ENCODE measurements around the gene BICD1.

The BICD1 gene

GRCh38 chr12:32285489-32285888 is 178.8 kb downstream of the BICD1 start:
- no peak for DNase-seq

DNA sequence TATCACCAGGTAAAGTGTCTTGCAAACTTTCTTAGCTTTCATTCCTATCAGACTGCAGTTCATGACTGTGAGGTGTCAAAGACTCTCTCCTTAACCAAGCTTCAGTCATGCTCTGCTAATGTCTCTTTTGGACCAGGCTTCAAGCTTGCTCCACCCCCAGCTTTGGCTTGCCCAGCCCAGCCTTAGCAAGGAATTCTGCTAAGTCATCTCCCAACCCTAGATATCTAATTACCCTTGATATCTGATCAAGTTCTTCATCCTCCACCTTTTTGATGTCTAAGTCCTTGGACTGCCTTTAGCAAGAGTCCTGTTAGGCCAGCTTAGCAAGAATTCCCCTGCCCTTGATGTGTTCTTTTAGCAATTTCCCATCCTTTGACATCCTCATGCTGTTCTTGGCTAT is 183.8 kb downstream of the BICD1 start:
- no peak for DNase-seq

DNA sequence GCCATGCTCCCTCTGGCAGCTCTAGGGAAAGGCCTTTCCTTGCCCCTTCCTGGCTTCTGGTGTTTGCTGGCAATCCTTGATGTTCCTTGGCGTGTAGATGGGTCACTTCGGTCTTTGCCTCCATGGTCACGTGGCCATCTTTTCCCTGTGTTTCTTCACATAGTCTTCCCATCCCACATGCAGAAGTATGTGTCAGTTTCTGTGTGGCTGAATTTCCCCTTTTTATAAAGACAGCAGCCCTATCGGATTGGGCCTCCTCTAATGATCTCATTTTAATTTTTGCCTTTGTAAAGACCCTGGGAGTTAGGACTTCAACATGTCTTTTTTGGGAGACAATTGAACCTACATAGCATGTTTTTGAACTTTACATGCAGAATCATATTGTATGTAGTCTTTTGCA is 185.5 kb downstream of the BICD1 start:
- DNase-seq, result no peak

DNA sequence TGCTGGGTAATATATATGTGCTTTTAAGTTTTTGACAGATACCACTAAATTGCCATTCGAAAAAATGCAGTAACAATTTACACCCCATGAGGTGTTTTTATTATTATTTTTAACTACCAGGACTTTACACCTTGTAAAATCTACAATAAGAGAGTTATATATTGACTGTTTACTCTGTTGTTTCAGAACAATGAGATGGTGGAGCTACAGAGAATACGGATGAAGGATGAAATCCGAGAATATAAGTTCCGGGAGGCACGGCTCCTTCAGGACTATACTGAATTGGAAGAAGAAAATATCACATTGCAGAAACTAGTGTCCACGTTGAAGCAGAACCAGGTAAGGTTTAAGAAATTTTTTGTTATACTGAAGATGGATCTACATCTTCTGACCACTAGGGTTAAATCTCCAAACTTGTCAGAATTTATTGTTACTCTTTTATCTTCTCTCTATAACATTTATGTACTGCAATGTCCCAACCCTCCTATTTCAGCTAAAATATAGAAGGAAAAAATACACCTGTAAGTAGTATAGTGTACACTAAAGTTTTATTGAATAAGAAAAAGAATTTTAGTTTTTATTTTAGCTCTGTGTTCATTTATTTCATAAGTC is 187.3 kb downstream of the BICD1 start:
- no peak for DNase-seq

DNA sequence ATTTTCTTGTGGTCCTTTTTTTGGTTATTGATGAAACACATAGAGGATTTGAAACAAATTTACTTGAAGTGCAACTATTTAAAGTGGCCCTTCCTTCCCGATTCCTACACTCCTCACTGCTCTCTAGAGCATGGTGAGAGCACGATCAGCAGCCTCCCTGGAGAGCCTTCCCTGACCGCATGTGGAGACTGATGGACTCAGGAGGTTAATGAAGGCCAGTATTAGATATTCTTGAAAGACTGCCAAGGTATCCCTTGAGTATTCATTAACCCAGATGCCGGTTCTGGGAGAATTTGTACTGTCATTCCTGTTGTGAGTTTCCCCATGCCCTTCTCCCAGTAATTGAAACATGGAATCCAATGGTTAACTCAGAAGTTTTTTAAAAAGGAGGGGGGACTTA is 189.9 kb downstream of the BICD1 start:
- no peak for DNase-seq

DNA sequence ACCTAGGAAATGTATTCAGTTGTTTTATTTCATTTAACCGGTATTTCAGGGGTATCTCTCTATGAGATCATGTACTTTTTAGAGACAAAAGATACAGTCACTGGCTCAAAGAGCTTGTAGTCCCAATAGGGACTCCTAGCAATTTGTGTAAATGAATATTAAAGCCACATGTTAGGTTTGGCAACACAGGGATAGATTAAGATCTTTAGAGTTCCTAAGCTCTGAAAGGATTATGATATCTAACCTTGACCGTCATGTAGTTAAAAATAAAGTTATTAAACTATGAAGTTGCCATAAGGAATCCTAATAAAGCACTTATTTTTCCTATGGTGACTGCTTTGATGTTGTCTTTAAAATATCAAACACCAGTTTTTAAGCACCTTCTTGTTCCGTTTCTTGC is 192.3 kb downstream of the BICD1 start:
- DNase-seq, result no peak

- no peak for DNase-seq
Measured at GRCh38 chr12:32301216-32301615, 194.6 kb downstream of the BICD1 start.

- peak in 1 of 2 donors; percentile 8 for DNase-seq
Measured at GRCh38 chr12:32302218-32303173, 195.8 kb downstream of the BICD1 start.

DNA sequence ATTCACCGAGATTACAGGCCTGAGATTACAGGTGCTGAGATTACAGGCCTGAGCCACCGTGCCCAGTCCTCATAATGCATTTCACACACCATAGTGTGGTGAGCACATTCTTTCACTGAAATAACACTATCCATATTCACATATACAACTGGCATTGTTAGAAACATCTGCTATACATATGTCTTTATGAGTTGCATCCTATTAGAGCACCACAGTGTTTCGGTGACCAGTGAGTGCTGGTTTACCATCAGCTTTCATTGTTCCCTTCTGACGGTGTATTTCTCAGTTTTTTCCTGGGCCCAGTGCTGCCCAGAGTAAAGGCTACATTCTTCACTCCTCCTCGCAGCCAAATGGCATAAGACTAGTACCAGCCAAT is 196.5 kb downstream of the BICD1 start:
- no peak for DNase-seq

DNA sequence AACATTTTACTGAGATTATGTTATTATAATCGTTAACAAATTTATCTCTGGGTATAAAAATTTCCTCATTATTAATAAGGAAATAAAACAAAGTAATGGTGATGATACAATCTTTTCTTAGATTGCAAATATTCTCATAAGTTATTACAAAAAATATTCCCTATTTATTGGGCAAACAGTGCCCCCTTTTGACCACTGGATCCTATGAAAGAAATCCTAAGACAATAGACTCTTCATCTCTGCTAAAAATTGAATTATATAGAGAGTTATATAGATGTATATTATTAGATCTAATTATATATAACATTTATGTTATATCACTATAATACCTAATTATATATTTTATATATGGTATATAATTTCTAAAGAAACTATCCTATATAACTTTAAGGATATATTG is 198.5 kb downstream of the BICD1 start:
- DNase-seq, result peak in 1 of 2 donors; percentile 4

DNA sequence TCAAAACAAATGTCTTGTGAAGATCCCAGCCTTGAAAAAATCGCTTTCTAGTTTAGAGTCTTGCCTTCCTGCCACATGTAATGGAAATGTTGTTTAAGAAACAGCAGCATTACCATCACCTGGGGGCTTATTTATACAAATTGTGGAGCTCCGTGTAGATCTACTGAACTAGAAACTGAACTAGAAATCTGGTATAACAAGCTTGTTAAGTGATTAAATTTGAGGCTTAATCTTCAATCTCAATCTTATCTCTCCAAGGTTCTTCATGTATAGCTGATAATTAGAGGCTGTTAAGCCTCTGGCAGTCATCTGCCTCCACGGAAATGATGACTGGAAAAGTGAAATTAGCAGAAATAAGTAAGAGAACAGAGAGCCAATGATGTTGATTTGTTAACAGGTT is 200.7 kb downstream of the BICD1 start:
- DNase-seq, result no peak

GRCh38 chr12:32309811-32310736 is 203.4 kb downstream of the BICD1 start:
- DNase-seq, result no peak

DNA sequence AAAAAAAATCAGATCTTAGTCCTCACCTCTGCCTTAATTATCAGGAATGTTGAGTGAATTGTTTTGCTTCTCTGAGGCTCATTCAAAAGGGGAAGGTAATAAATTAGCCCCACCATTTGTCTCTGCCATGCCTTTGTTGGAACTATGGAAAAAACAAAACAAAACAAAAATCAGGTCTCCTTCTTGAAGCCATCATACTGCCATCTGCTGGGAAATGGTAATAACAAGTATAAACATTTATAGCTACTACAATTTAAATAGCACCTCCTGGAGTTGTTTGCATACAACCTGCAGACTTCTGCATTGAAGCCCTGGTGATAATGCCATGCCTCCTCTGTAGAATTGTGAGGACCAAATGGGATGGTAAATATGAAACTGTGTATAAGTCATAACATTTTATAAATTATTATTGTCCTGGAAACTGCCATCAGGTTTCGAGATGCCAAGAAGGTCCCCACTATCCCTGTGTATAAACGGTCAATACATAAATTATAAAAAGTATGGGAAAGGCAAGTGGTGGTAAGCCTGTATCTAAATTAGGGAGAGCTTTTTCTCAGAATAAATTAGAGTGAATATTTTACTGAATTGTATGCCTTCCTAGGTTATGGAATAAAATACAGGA is 205.5 kb downstream of the BICD1 start:
- DNase-seq, result no peak

GRCh38 chr12:32322354-32322753 is 215.7 kb downstream of the BICD1 start:
- DNase-seq, result no peak

DNA sequence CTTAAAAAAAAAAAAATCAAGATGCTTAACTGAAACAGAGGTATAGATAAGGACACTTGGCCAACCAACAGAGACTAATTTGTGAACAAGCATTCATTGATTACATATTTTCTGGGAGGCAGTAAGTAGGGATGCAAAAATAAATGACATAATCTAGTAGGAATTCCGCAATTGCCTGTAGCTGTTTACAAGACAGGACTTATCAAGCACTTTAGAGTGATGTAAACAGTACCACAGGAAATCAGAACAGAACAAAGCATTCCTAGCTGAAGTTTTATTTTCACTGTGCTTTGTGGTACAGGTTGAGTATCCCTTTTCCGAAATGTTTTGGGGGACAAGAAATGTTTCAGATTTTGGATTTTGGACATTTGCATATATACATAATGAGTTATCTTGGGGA is 224.5 kb downstream of the BICD1 start:
- DNase-seq, result no peak

DNA sequence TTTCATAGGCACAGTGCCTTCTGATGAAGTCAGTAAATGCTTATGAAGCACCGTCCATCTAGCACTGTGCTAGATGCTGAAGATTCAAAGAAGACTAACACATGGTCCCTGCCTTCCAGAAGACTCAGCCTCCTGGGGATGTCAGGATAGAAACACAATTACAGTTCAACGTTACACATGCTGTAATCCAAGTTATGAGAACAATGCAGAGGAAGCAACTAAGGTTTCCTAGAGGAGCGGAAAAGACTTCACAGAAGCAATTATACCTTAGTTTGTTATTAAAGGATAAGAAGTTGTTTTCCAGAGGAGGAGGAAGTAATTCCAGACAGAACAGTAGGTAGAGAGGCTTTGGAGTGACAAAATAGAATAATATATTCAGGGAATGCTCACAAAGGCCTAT is 225.8 kb downstream of the BICD1 start:
- no peak for DNase-seq

GRCh38 chr12:32334371-32334777 is 227.7 kb downstream of the BICD1 start:
- no peak for DNase-seq

- no peak for DNase-seq
Measured at GRCh38 chr12:32336261-32336660, 229.6 kb downstream of the BICD1 start.

GRCh38 chr12:32343496-32343895 is 236.8 kb downstream of the BICD1 start:
- no peak for DNase-seq

DNA sequence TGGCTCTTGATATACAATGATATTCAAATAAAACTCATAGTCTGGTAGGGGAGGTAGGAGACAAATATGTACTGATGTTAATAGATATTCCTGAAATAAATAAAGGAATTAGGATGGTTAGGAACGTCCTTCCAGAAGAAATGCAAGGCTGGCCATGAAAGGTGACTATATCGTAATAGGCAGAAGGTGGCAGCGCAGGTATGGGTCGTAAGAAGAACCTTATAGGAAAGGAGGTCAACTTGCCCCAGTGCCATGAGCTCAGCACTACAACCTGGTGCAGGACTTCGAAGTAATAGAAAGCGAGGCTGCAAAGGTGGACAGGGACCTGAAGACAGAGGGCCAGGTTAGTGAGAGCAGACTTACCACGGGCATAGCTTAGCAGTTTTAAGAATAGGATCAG is 237.4 kb downstream of the BICD1 start:
- DNase-seq, result no peak

GRCh38 chr12:32353540-32353939 is 246.9 kb downstream of the BICD1 start:
- DNase-seq, result no peak

DNA sequence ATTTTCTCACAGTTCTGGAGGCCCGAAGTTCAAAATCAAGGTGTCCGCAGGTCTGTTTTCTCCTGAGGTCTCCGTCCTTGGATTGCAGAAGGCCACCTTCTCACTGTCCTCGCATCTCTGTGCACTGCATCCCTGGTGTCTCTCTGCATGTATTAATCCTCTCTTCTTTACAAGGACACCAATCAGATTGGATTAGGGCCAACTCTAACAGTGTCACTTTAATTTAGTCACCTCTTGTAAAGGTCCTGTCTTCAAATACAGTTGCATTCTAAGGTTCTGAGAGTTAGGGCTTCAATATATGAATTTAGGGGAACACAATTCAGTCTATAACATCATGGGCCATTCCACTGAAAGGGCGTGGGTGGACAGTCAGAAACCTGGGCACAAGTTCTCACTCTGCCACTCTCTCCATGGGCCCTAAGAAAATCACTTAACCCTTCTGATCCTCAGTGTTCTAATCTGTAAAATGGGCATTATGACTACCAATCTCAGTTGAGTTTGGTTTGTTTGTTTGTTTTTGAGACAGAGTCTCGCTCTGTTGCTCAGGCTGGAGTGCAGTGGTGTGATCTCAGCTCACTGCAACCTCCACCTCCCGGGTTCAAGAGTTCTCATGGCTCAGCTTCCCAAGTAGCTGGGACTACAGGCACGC is 251.1 kb downstream of the BICD1 start:
- DNase-seq, result no peak
